HepG2 (cell line): ENCODE measurements around the gene DNAJA2. TPM values are rescaled to one million over a fixed set of nuclear protein-coding genes. Genes with fewer than 3 reads are reported as not detected.

Source experiments
- CEBPB ChIP-seq: IDR thresholded peaks from 2 replicates; pipeline ENCODE4 v1.6.1; 2011; ENCODE audit warnings: low read depth, low read length, improper control_type of control experiment, borderline replicate concordance
- CSRNP2 ChIP-seq: sonication (generic); formaldehyde crosslinking; conservative IDR thresholded peaks from 2 replicates; pipeline ENCODE4 v1.8.0; 2022; ENCODE audit warnings: low read depth, missing genetic modification reagents
- E2F5 ChIP-seq: sonication (generic); formaldehyde crosslinking; conservative IDR thresholded peaks from 2 replicates; pipeline ENCODE4 v1.4.0; 2020; ENCODE audit warnings: missing genetic modification reagents
- FOXK1 ChIP-seq: sonication (generic); formaldehyde crosslinking; IDR thresholded peaks from 2 replicates; pipeline ENCODE4 v1.4.0; 2020; ENCODE audit warnings: low read depth, missing genetic modification reagents, borderline replicate concordance
- HOXA5 ChIP-seq: sonication (generic); formaldehyde crosslinking; IDR thresholded peaks from 2 replicates; pipeline ENCODE4 v1.4.0; 2020; ENCODE audit warnings: missing genetic modification reagents
- KDM2A ChIP-seq: sonication (generic); formaldehyde crosslinking; IDR thresholded peaks from 2 replicates; pipeline ENCODE4 v1.4.0; 2020; ENCODE audit warnings: low read depth, missing genetic modification reagents, borderline replicate concordance
- KDM5B ChIP-seq: sonication (generic); formaldehyde crosslinking; IDR thresholded peaks from 2 replicates; pipeline ENCODE4 v1.4.0; 2020; ENCODE audit warnings: missing genetic modification reagents, mild to moderate bottlenecking, borderline replicate concordance
- MAFF ChIP-seq: IDR thresholded peaks from 2 replicates; pipeline ENCODE4 v1.6.1; 2011; ENCODE audit warnings: low read depth, low read length, improper control_type of control experiment
- MEIS2 ChIP-seq: sonication (generic); formaldehyde crosslinking; IDR thresholded peaks from 2 replicates; pipeline ENCODE4 v1.9.0; 2021; ENCODE audit warnings: mild to moderate bottlenecking, missing genetic modification reagents
- PCBP2 ChIP-seq: fragments of 200-400 bp; formaldehyde crosslinking; optimal IDR thresholded peaks from 2 replicates; pipeline ENCODE3; 2018; ENCODE audit warnings: low read length, low read depth; ENCODE audit not compliant: poor library complexity, severe bottlenecking
- PRDM15 ChIP-seq: sonication (generic); formaldehyde crosslinking; IDR thresholded peaks from 2 replicates; pipeline ENCODE4 v1.4.0; 2020; ENCODE audit warnings: missing genetic modification reagents
- RELA ChIP-seq: sonication (generic); formaldehyde crosslinking; IDR thresholded peaks from 2 replicates; pipeline ENCODE4 v1.4.0; 2020; ENCODE audit warnings: missing genetic modification reagents
- USF2 ChIP-seq, 2 experiments: sonication (generic) in 1 of 2; formaldehyde crosslinking in 1 of 2; IDR thresholded peaks; 2 replicates each; pipeline versions ENCODE4 v1.5.1 to v1.6.1; 2011 to 2020; ENCODE audit warnings: borderline replicate concordance in 1 of 2, low read depth in 1 of 2, low read length in 1 of 2, mild to moderate bottlenecking in 1 of 2, missing genetic modification reagents in 1 of 2, moderate library complexity in 1 of 2
- YEATS4 ChIP-seq: sonication (generic); formaldehyde crosslinking; IDR thresholded peaks from 2 replicates; pipeline ENCODE4 v1.4.0; 2020; ENCODE audit warnings: missing genetic modification reagents, borderline replicate concordance
- ZBTB44 ChIP-seq: sonication (generic); formaldehyde crosslinking; IDR thresholded peaks from 2 replicates; pipeline ENCODE4 v1.4.0; 2020; ENCODE audit warnings: missing genetic modification reagents
- ZFP1 ChIP-seq: IDR thresholded peaks from 2 replicates; pipeline ENCODE4 v1.6.1; 2016
- ZFP37 ChIP-seq: sonication (generic); formaldehyde crosslinking; IDR thresholded peaks from 2 replicates; pipeline ENCODE4 v1.4.0; 2020; ENCODE audit warnings: missing genetic modification reagents, borderline replicate concordance
- ZNF549 ChIP-seq: sonication (generic); formaldehyde crosslinking; IDR thresholded peaks from 2 replicates; pipeline ENCODE4 v1.5.0; 2020; ENCODE audit warnings: missing genetic modification reagents
- polyA plus RNA-seq, 8 experiments: library from polyadenylated mRNA; depleted of rRNA in 3 of 8; stranded (reverse) in 7 of 8; unstranded in 1 of 8; fragments of >200 nt; fragmentation: Illumina TruSeq in 4 of 8; extraction: Trizol in 4 of 8; gene quantifications; 2 replicates each; pipeline versions ENCODE4 v1.2.1 to v1.2.3, GENCODE V29; 2011 to 2016; ENCODE audit warnings: low read depth in 4 of 8, missing spikeins in 1 of 8, mixed read lengths in 1 of 8; ENCODE audit not compliant: insufficient read depth in 1 of 8
- total RNA-seq, 5 experiments: library from RNA; depleted of rRNA; stranded (reverse); fragments of >200 nt; fragmentation: Illumina TruSeq; extraction: Trizol; gene quantifications; 2 replicates each; pipeline ENCODE4 v1.2.3, GENCODE V29; 2016; ENCODE audit warnings: low read depth in 1 of 5

DNAJA2 gene
- total and polyA plus RNA-seq, 2 of the 13 experiments (the other 11 are each of a cell fraction or from before 2014, with no cell fraction given): 25.4 to 176 TPM

GRCh38 chr16:46973207-46973995 lies at the start of gene DNAJA2 (continued):
- TF ChIP-seq E2F5 (CRISPR knock-in tag) (peak; percentile 57), PRDM15 (CRISPR knock-in tag) (peak; percentile 64; the same call in 1 of the 2 replicates), ZFP37 (CRISPR knock-in tag) (no peak; the same call in 1 of the 2 replicates), RELA (CRISPR knock-in tag) (no peak), CSRNP2 (CRISPR knock-in tag) (peak; percentile 98), ZNF549 (CRISPR knock-in tag) (peak; percentile 87; the same call in 1 of the 2 replicates), HOXA5 (CRISPR knock-in tag) (peak; percentile 93), USF2 (IDR thresholded peaks at IDR 0.05; ENCODE audit: low read depth, low read length) (no peak), USF2 (CRISPR knock-in tag; IDR thresholded peaks at IDR 0.05; ENCODE audit: borderline replicate concordance) (peak; percentile 22; the same call in 1 of the 2 replicates), FOXK1 (CRISPR knock-in tag) (peak; percentile 85), KDM5B (CRISPR knock-in tag) (peak; percentile 94; the same call in 1 of the 2 replicates), CEBPB (no peak), PCBP2 (no peak), MEIS2 (peak; percentile 86), ZBTB44 (CRISPR knock-in tag) (no peak), MAFF (no peak), YEATS4 (CRISPR knock-in tag) (peak; percentile 88), ZFP1 (CRISPR knock-in tag) (peak; percentile 49; the same call in 1 of the 2 replicates), KDM2A (CRISPR knock-in tag) (peak; percentile 86)
